Activated CD8-positive, alpha-beta memory T cell treated with anti-CD3 and anti-CD28 coated beads for 1 hour (primary cell): Measurements from ENCODE around the gene RIN1.
"Not testable (repeated sequence)": the region's sequence is repeated elsewhere in the genome, so short reads cannot be mapped to it uniquely, and the experiment has no call there.

Experiments used
- DNase-seq, 2 donors: peaks; one replicate each; pipeline ENCODE4 v3.0.0-alpha.2; 2020; ENCODE audit warnings: low read depth in 1 of 2; ENCODE audit errors: extremely low read depth in 1 of 2

RIN1 gene, protein sequence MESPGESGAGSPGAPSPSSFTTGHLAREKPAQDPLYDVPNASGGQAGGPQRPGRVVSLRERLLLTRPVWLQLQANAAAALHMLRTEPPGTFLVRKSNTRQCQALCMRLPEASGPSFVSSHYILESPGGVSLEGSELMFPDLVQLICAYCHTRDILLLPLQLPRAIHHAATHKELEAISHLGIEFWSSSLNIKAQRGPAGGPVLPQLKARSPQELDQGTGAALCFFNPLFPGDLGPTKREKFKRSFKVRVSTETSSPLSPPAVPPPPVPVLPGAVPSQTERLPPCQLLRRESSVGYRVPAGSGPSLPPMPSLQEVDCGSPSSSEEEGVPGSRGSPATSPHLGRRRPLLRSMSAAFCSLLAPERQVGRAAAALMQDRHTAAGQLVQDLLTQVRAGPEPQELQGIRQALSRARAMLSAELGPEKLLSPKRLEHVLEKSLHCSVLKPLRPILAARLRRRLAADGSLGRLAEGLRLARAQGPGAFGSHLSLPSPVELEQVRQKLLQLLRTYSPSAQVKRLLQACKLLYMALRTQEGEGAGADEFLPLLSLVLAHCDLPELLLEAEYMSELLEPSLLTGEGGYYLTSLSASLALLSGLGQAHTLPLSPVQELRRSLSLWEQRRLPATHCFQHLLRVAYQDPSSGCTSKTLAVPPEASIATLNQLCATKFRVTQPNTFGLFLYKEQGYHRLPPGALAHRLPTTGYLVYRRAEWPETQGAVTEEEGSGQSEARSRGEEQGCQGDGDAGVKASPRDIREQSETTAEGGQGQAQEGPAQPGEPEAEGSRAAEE

DNA sequence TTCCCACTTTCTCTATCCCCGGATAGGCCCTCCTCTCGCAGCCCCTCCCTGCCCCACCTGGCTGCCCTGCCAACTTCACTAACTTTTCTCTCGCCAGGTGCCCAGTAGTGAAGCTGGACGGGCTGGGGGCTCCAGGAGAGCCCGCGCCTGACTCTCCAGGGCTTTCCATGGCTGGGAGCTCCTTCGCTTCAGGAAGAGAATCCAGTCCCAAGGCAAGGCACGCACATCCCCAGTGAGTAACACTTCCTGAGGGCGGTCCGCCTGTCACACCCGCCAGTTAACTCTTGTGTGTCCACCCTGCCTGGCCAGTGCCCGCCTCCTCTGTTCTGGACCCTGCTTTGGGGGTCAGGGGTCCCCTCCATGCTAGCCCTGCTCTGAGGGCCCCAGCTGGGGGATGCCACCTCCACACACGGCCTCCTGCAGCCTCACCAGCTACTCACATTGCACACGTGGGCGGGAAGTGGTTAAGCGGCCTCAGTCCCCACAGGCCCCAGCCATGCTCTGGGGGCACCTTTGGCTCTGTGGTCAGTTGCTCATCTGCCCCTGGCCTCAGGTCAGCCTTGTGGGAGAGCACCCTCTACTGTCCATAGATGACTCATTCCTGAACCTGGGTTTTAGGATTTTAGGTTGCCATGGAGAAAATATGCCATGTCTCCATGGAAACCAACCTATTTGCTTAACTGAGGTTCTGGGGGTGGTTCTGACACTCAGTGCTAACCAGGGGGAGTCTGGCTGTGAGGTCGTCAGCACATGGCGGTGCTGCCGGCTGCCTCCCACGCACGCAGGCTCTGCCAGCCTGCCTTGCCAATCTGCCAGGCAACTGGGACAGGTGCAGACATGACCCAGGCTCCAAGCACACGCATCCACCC lies at the start of gene RIN1:
RIN1 (minus strand) TSS at position 201 of the 869 bp plus-strand sequence; CDS start at position 169, 32 bp downstream.
- DNase-seq = no peak

DNA sequence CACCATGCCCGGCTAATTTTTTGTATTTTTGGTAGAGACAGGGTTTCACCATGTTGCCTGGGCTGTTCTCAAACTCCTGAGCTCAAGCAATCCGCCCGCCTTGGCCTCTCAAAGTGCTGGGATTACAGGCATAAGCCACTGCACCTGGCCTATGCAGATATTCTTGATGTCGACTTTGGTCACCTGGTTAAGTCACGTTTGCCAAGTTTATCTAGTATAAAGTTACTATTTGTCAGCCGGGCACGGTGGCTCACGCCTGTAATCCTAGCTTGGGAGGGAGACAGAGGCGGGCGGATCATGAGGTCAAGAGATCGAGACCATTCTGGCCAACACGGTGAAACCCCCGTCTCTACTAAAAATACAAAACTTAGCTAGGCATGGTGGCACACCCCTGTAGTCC lies 48.1 kb upstream of the RIN1 start:
- not testable (repeated sequence) for DNase-seq

DNA sequence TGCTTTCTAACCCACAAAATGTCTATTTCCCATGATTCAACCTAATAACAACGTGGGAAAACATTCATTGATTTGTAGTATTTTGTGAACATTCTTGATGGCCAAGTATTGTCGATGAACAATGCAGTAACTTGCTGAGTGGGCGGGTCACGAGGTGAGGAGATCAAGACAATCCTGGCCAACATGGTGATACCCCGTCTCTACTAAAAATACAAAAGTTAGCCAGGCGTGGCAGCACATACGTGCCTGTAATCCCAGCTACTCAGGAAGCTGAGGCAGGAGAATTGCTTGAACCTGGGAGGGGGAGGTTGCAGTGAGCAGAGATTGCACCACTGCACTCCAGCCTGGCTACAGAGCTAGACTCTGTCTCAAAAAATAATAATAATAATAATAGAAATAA lies 44.0 kb upstream of the RIN1 start:
- not testable (repeated sequence) for DNase-seq

GRCh38 chr11:66373690-66374287 lies 37.6 kb upstream of the RIN1 start:
- DNase-seq = not testable (repeated sequence)

DNA sequence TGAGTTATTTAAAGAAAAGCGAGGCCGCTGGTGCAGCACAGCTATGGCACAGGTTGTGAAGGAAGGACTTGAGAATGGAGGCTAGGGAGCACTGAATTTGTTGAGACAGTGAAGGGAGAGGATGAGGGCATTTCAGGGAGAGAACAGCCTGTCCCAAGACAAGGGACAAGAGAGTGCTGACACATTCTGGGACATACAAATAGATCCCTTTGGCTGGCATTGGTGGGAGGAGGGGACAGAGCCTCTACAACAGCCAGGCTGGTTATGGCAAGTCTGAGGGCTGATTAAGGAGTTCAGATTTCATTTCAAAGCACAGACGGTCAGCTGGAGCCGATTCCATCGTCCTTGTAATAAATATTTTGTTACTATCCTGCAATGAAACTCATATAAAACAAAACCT lies 37.0 kb upstream of the RIN1 start:
- no peak for DNase-seq

DNA sequence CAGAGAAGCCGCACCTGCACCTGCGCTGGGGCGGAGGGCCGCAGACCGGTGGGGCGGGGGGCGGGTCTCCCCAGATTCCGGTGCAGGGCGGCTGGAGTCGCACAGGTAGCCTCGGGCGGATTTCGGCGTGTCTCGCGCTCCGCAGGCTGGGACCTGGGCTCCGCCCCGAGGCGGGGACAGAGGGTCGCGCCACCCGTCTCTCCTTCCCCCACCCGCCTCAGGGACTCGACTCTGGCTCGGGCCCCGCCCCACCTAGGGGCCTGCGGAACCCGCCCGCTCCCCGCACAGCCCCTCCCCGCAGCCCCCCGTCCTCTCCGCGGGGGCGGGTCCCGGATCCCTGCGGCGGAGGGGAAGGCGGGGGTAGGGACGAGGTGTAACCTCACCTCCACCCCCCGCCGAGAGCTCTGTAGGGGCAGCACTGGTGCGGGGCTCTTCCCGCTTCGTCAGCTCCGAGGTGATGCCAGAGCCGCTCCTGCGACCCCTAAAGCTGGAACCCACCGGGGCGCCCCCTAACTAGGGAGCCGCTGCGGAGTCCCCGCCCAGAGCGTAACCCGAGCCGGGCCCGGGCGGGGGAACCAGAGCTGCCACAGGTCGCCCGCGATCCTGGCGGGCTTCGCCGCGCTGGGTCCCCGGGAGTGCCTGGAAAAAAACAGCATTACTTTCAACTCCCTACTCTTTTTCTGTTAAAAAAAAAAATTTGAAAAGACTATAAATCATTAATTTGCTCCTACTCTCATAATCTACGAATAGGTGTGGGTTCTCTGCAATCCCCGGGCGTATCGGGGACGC lies 35.6 kb upstream of the RIN1 start, which contains the start of gene SLC29A2:
SLC29A2 (minus strand) TSS at position 134 of the 789 bp plus-strand sequence. CDS start 169 bp downstream, outside the sequence.
- peak in 1 of 2 donors; percentile 57 for DNase-seq

- DNase-seq = no peak
These were observed 33.0 kb upstream of the RIN1 start for GRCh38 chr11:66369073-66369894.

DNA sequence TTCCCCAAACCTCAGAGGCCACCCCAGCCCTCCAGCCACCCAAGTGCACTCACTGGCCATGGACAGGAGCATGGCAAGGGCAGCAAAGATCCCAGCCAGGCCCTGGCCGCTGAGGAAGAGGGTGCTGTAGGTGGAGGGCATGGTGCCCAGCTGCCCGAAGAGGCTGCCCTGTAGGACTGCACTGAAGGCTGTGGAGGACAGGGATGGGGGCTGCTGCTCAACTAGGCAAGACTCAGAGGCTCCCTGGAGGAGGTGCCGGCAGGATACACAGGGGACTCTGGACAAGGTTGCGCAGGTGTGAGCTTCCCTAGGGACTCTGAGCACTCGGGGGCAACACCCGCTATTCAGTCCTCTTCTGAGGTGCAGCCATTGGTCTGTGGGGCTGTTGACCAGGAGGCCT lies 32.2 kb upstream of the RIN1 start:
- DNase-seq = no peak

GRCh38 chr11:66367561-66368312 lies 31.5 kb upstream of the RIN1 start:
- DNase-seq = no peak

DNA sequence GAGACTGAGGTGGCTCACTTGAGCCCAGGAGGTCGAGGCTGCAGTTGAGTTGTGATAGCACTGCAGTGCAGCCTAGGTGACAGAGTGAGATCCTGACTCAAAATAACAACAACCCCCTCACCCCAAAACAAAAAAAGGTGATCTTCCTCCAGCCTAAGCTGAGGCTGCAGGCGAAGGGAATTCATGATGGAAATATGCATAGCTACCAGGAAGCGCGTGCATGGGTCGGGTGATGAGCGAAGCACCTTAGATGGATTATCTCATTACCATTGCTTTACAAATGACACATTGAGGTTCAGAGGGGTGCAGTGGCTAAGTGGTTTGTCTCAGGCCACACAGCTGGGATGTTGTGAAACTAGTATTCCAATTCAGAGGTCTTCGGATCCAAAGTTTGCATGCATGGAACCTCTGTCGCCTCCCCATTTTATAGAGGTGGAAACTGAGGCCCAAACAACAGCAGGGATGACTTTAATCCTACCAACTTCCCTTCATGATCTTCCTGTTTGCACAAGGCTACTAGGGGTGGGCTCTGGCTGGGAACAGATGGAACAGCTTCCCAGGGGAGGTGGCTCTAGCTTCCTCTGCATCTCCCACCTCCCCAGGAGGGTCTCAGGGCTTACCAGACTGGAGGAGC lies 30.7 kb upstream of the RIN1 start:
- no peak for DNase-seq

DNA sequence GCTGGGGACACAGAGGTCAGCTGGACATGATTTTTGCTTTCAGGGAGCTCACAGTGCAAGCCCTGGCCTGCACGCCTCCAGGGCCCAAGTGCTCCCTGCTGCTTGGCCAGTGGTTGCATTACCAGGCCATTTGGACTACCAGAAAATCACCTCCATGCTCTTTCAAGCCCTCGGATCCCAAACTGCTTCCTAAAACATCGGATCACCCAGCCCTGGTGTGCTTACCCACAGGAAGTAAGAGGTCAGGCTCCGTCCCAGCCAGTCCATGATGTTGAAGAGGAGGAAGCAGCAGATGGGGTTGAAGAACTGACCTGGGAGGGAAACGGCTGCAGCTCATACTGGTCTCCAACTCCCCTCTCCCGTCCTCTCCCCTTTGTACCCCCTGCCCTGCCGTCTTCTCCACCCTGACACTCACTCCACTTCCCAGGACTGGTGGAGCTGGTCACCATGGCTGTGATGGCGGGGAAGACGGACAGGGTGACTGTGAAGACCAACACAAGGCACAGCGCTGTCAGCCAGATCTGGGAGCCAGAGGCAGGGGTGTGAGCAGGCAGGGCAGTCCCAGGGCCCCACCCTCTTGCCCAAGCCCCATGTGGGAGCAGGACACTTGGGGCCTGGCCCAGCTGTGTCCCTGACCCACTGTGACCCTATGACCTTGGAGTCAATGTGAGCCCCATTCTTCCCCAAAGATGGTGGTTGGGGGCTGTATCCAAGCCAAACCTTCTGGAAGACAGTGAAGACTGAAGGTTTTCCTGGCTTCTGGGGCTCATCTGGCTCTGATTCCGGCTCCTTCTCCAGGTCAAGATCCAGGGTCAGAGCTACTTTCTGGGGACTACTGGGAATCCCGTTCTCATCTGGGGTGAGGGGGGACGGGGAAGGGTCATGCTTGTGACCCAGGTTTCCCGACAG lies 29.7 kb upstream of the RIN1 start:
- no peak for DNase-seq

DNA sequence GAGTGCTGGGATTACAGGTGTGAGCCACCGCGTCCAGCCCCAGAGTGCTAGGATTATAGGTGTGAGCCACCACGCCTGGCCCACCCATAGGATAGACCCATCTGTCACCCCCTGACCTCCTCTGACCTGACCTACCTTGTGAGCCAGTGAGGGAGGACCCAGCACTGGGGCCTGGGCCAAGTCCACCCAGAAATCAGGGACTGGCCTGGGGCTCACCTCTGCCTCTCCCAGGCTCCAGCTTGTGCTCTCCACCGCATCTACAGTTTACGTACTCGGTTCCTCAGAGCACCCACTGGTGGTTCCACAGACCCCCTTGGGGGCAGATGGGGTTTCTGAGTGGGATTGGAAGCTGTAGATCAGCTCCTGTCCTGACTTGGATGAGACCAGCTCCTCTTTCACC lies 28.9 kb upstream of the RIN1 start:
- no peak for DNase-seq

DNA sequence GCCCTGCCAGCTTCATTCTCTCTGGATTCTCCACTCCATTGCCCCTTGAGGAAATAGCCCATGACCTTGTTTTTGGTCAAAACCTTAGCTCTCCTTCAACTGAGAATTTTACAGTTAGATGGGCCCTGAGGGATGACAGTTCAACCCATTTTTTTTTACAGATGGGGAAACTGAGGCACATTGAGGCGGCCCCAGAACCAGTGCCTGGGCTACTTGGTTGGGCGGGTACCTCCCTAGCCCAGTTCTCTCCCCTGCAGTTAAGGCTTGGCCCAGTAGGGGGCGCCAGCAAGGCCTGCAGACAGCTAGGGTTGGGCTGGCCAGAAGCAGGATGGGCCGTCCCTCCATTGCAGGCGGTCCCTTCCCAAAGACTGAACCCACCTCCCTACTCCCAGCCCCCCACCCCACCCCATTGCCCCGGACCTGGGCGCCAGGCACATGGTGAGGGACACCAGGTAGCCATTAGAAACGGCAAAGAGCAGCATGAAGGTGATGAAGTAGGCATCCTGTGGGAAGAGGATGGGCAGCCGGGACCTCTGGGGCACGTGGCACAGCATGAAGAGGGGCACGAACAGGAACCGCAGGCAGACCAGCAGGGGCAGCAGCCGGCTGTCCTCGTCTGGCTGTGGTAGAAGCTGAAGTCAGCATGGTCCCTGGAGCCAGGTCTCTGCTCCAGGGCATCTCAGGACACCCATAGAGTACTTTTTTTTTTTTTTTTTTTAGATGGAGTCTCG lies 27.7 kb upstream of the RIN1 start:
- peak in 1 of 2 donors; percentile 44 for DNase-seq

DNA sequence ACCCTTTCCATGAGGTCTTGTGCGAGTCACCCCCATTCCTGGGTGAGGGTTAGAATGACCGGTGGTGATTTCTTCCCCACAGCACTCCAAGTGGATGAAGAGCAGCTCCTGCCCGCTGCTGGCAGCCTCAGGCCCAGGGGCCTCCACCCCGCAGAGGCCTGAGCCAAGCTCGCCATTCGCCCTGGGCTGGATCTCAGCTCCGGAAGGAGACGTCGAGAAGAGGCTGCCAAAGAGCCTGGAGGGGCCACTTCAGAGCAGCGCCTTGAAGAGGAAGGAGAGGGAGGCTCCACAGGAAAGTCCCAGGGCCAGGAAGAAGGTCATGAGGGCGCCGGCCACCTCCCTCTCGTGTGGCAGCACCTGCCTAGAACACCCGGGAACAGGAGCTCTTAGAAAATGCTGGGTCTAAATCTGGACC lies 27.0 kb upstream of the RIN1 start:
- no peak for DNase-seq

DNA sequence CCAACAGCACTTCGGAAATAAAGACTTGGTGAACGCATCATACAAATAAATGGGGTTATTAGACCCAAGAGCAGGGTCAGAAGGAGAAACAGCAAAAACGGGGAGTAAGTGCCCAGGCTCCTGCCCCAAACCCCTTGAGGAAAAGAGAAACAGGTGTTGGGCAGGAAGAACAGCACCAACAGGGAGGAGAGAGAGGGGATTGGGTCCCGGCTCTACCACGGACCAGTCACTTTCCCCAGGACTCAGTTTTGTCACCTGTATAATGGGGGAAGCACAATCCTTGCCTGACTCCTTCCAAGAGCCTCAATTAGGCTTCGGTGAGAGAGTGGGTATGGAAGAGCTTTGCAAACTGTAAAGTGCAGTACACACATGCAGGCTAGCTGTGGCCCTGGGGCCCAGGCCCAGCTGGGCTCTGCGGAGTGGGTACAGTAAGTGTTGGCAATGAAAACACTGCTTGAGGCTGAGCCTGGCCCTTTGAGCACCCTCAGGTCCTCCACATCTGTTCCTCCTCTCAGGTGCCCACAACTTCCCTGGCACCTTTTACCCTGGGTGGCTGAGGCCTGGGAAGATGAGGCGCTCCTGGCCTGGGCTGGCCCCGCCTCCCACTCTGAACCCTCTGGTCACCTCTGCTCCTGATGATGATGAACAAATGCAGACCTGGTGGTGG lies 26.4 kb upstream of the RIN1 start:
- no peak for DNase-seq
